Measurements from ENCODE around the gene BMP2.

DNA sequence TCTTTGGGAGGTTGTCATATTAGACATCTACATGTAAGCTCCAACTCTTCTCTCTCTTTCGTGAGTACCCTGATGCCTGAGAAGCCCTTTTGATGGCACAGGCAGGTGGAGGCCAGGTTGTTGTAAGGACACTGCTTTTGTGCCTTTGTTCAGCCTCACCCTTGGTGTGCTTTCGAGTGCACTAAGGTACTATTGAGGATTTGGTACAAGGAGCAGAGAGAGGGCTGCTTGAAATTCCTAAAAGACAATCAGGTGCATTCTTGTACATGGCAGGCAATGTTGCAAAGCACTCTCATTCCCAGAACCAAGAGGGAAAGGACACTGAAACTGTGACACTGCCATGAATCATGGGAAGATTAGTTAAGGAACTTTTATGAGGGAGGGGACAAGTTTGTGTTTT is 19.1 kb downstream of the BMP2 start:
- TF ChIP-seq, protein P1, sequence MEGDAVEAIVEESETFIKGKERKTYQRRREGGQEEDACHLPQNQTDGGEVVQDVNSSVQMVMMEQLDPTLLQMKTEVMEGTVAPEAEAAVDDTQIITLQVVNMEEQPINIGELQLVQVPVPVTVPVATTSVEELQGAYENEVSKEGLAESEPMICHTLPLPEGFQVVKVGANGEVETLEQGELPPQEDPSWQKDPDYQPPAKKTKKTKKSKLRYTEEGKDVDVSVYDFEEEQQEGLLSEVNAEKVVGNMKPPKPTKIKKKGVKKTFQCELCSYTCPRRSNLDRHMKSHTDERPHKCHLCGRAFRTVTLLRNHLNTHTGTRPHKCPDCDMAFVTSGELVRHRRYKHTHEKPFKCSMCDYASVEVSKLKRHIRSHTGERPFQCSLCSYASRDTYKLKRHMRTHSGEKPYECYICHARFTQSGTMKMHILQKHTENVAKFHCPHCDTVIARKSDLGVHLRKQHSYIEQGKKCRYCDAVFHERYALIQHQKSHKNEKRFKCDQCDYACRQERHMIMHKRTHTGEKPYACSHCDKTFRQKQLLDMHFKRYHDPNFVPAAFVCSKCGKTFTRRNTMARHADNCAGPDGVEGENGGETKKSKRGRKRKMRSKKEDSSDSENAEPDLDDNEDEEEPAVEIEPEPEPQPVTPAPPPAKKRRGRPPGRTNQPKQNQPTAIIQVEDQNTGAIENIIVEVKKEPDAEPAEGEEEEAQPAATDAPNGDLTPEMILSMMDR (conservative IDR thresholded peaks at IDR 0.05; ENCODE audit: low read depth in 2 of 2) = no peak
- TF ChIP-seq POLR2AphosphoS5 (IDR thresholded peaks at IDR 0.05; ENCODE audit: low read depth) (no peak), EZH2 (IDR thresholded peaks at IDR 0.05; ENCODE audit: low read depth, unreplicated experiment) (no peak), EZH2phosphoT487 (IDR thresholded peaks at IDR 0.05; ENCODE audit: unreplicated experiment) (no peak), STAT1 (IDR thresholded peaks at IDR 0.05; ENCODE audit: unreplicated experiment) (no peak), CREB1 (CRISPR knock-in tag; IDR thresholded peaks at IDR 0.05; ENCODE audit: low read depth) (no peak), JUNB (IDR thresholded peaks at IDR 0.05; ENCODE audit: unreplicated experiment) (no peak), ZNF114 (CRISPR knock-in tag; IDR thresholded peaks at IDR 0.05) (no peak), ZNF331 (CRISPR knock-in tag; IDR thresholded peaks at IDR 0.05; ENCODE audit: low read depth) (no peak), NANOG (IDR thresholded peaks at IDR 0.05; ENCODE audit: borderline replicate concordance) (no peak)
- TF ChIP-seq, protein P2, sequence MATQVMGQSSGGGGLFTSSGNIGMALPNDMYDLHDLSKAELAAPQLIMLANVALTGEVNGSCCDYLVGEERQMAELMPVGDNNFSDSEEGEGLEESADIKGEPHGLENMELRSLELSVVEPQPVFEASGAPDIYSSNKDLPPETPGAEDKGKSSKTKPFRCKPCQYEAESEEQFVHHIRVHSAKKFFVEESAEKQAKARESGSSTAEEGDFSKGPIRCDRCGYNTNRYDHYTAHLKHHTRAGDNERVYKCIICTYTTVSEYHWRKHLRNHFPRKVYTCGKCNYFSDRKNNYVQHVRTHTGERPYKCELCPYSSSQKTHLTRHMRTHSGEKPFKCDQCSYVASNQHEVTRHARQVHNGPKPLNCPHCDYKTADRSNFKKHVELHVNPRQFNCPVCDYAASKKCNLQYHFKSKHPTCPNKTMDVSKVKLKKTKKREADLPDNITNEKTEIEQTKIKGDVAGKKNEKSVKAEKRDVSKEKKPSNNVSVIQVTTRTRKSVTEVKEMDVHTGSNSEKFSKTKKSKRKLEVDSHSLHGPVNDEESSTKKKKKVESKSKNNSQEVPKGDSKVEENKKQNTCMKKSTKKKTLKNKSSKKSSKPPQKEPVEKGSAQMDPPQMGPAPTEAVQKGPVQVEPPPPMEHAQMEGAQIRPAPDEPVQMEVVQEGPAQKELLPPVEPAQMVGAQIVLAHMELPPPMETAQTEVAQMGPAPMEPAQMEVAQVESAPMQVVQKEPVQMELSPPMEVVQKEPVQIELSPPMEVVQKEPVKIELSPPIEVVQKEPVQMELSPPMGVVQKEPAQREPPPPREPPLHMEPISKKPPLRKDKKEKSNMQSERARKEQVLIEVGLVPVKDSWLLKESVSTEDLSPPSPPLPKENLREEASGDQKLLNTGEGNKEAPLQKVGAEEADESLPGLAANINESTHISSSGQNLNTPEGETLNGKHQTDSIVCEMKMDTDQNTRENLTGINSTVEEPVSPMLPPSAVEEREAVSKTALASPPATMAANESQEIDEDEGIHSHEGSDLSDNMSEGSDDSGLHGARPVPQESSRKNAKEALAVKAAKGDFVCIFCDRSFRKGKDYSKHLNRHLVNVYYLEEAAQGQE (IDR thresholded peaks at IDR 0.05; ENCODE audit: unreplicated experiment) = no peak
- TF ChIP-seq, protein P3, sequence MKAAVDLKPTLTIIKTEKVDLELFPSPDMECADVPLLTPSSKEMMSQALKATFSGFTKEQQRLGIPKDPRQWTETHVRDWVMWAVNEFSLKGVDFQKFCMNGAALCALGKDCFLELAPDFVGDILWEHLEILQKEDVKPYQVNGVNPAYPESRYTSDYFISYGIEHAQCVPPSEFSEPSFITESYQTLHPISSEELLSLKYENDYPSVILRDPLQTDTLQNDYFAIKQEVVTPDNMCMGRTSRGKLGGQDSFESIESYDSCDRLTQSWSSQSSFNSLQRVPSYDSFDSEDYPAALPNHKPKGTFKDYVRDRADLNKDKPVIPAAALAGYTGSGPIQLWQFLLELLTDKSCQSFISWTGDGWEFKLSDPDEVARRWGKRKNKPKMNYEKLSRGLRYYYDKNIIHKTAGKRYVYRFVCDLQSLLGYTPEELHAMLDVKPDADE (IDR thresholded peaks at IDR 0.05) = no peak
